ENCODE results near the gene GMCL2.
A peak's percentile ranks its signal among the peaks of the same experiment; 100 is the strongest.

- TF ChIP-seq CTCF (IDR thresholded peaks at IDR 0.05; ENCODE audit: low read depth, low read length, missing input control) (peak; percentile 48), TAF1 (conservative IDR thresholded peaks at IDR 0.05) (no peak), REST (IDR thresholded peaks at IDR 0.05) (no peak), RAD21 (IDR thresholded peaks at IDR 0.05) (peak; percentile 53 to 71), EGR1 (IDR thresholded peaks at IDR 0.05; ENCODE audit: low read depth in 2 of 2) (no peak), YY1 (IDR thresholded peaks at IDR 0.05) (no peak)
Observed at GRCh38 chr5:178196986-178197385, 9.8 kb upstream of the GMCL2 start.

Measured in liver (tissue), 3 donors.